ENCODE data around the gene MESD. TPM values are rescaled to one million over a fixed set of nuclear protein-coding genes. Genes with fewer than 3 reads are reported as not detected.

Gene MESD
- total and polyA plus RNA-seq, 4 donors: 17.2 to 36.3 (median 27.2) TPM

DNA sequence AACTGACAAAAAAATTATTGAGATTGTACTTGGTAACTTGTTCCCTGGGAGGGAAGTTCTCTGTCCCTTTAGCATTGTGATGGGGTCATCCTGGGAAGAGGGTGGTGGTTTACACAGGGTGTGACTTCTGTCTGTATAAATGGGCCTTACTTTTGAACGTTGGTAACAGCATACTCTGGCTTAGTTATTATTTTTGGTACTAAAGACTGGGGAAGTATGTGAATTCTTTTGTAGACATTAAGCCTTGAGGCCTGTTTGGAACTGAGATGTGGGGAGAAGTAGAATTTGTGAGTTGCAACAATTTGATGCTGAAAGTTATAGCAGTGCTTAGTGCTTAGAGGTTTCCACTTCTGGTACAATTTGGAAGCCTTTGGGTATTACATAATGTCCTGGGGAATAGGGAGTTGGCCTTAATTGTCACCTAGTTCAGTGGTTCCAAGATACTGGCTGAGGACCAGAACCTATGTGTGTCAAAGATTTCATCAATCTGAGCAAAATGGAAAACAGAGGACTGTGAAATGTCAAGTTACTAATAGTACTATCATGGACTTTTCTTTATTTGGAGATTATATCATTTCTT lies 27.0 kb upstream of the MESD start:
- no peaks in the 10 kb centered on the region for H3K9me3 ChIP-seq (ENCODE audit: control insufficient read depth, insufficient read depth, low read length)
- H3K36me3 ChIP-seq (ENCODE audit: control insufficient read depth, insufficient read depth, low read length): no peaks in the 10 kb centered on the region
- WGBS (ENCODE audit: insufficient coverage): 67% methylated on average over 1 of the region's 1 CpG
- no peak for DNase-seq (ENCODE audit: low read depth in 4 of 6, low spot score in 6 of 6)
- peaks cover 13% of the 10 kb centered on the region for H3K4me1 ChIP-seq (ENCODE audit: control insufficient read depth, insufficient read depth, low read length)
- H3K27ac ChIP-seq (ENCODE audit: low read depth, low read length): peak overlapping the region; percentile 70
- no peaks in the 10 kb centered on the region for H3K27me3 ChIP-seq (ENCODE audit: control insufficient read depth, insufficient read depth, low read length)
- no peak overlapping the region for H3K4me3 ChIP-seq (ENCODE audit: low read depth, low read length)

DNA sequence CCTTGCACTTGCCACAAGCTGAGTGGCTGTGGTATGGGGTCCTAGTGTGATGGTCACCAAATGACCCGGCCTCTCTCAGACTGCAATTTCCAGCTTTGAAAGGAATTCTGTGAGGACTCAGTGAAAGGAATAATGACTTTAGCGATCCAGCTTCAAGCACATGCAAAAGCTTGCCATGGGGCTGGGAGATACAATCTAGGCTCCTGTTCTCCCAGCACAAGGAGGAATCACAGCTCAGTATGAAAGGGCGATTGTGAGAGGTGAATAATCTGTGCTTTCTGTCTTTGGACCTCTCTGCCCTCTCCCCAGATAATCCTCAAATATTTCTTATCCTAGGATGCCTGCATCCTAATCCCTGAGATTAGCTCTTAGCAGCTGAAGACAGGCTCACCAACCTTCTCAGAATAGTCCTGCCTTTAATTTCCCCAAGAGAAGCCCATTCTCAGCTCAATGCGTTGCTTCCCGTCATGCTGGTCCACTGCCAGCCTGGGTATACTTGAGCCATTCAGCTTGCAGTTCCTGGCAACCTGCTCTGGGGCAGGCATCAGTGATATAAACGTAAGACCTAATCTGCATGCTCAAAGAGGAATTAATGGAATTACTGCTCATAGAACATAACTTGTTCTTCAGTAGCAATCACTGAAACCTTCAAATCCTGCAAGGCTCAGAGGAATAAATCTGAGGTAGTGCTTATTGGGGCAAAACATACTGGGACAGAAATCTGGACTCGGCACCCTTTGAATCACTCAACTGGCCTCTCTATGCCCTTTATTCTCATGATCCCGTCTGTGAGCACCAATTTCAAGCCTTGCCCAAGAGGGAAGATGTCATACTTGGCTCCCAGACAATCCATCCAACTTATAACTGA lies 26.2 kb upstream of the MESD start:
- no peaks in the 10 kb centered on the region for H3K9me3 ChIP-seq (ENCODE audit: control insufficient read depth, insufficient read depth, low read length)
- H3K4me3 ChIP-seq (ENCODE audit: low read depth, low read length): no peak overlapping the region
- H3K27me3 ChIP-seq (ENCODE audit: control insufficient read depth, insufficient read depth, low read length): no peaks in the 10 kb centered on the region
- peak overlapping the region; percentile 70 for H3K27ac ChIP-seq (ENCODE audit: low read depth, low read length)
- DNase-seq (ENCODE audit: low read depth in 4 of 6, low spot score in 6 of 6): peak in 3 of 6 donors; percentile 44 to 81 (median 79)
- peaks cover 13% of the 10 kb centered on the region for H3K4me1 ChIP-seq (ENCODE audit: control insufficient read depth, insufficient read depth, low read length)
- 41% methylated on average over 5 of the region's 8 CpGs for WGBS (ENCODE audit: insufficient coverage)
- no peaks in the 10 kb centered on the region for H3K36me3 ChIP-seq (ENCODE audit: control insufficient read depth, insufficient read depth, low read length)

DNA sequence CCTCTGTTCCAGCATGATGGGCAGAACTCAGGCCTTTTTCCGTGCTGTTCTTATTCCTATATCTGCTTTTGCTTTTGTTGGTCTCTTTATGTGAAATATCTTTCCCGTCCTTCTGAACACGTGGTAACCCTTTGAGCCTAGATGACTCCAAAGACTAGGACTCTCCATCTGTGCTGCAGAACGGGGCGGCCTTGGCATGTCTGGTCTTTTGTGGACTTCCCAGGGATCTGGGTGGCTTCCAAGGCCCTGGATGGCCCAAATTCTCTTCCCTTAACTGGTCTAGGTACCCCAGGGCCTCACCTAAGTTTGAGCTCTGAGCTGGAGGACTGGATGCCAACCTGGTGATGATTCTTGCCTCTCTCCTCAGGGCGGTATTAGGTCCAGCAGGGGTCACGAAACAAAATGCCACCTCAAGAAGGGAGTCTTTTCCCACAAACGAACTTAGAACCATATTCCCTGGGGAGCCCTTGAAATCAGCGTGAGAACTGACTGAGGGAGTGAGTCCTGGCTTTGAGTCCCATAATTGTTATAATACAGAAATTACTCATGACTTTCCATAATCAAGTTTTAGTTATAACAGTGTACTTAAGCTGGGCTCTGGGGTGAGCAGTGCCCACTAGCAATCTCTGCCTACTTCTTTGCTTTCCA lies 25.0 kb upstream of the MESD start:
- WGBS (ENCODE audit: insufficient coverage): 96% methylated on average over 6 of the region's 9 CpGs
- H3K27ac ChIP-seq (ENCODE audit: low read depth, low read length): no peak overlapping the region
- DNase-seq (ENCODE audit: low read depth in 4 of 6, low spot score in 6 of 6): no peak
- H3K36me3 ChIP-seq (ENCODE audit: control insufficient read depth, insufficient read depth, low read length): no peaks in the 10 kb centered on the region
- H3K4me3 ChIP-seq (ENCODE audit: low read depth, low read length): no peak overlapping the region
- H3K27me3 ChIP-seq (ENCODE audit: control insufficient read depth, insufficient read depth, low read length): no peaks in the 10 kb centered on the region
- no peaks in the 10 kb centered on the region for H3K9me3 ChIP-seq (ENCODE audit: control insufficient read depth, insufficient read depth, low read length)
- H3K4me1 ChIP-seq (ENCODE audit: control insufficient read depth, insufficient read depth, low read length): peaks cover 13% of the 10 kb centered on the region

DNA sequence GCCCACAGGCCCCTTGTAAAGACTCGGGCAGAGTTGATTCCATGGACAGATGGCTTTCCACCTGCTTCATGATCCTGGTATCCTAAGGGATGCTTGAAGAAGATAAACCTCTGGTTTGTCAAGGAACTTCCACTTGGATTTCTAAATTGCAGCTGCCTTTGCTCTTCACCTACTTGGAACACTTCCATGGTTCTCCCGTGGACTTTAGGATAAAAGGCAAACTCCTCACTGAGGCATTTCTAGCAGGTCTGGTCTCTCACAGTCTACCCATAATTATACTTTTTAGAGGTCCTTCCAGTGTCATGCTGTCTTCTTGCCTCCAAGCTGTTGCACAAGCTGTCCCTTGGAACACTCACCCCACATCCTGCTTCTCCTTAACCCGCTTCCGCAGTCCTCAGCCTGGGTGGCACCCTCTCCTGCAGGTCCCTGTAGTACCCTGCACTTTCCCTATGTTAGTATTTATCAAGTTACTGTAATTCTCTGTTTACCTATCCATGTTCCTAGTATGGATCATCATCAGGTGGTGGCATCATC lies 23.8 kb upstream of the MESD start:
- WGBS (ENCODE audit: insufficient coverage): 84% methylated on average over 3 of the region's 4 CpGs
- H3K27ac ChIP-seq (ENCODE audit: low read depth, low read length): no peak overlapping the region
- no peaks in the 10 kb centered on the region for H3K36me3 ChIP-seq (ENCODE audit: control insufficient read depth, insufficient read depth, low read length)
- no peak overlapping the region for H3K4me3 ChIP-seq (ENCODE audit: low read depth, low read length)
- H3K4me1 ChIP-seq (ENCODE audit: control insufficient read depth, insufficient read depth, low read length): peaks cover 13% of the 10 kb centered on the region
- H3K9me3 ChIP-seq (ENCODE audit: control insufficient read depth, insufficient read depth, low read length): no peaks in the 10 kb centered on the region
- H3K27me3 ChIP-seq (ENCODE audit: control insufficient read depth, insufficient read depth, low read length): no peaks in the 10 kb centered on the region
- no peak for DNase-seq (ENCODE audit: low read depth in 4 of 6, low spot score in 6 of 6)

DNA sequence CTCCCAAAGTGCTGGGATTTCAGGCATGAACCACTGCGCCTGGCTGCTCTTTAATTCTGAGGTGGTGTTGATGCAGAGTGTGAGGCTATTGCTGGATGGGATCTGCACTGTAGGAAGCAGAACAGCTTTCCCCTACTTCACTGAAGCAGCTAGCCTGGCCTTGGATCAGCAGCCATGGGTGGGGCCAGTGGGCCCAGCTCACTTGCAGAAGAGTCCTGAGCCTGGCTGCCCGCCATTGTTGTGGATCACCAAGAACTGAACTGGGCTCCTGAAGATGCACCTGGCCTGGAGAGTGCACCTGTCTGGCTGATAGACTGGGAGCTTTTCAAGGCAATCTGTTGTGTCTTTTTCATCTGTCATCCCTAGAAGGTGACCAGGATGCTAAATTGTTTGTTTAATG lies 23.0 kb upstream of the MESD start:
- Histone ChIP-seq H3K4me3 (ENCODE audit: low read depth, low read length) (no peak overlapping the region), H3K4me1 (ENCODE audit: control insufficient read depth, insufficient read depth, low read length) (peaks cover 13% of the 10 kb centered on the region), H3K27ac (ENCODE audit: low read depth, low read length) (no peak overlapping the region), H3K9me3 (ENCODE audit: control insufficient read depth, insufficient read depth, low read length) (no peaks in the 10 kb centered on the region), H3K27me3 (ENCODE audit: control insufficient read depth, insufficient read depth, low read length) (no peaks in the 10 kb centered on the region), H3K36me3 (ENCODE audit: control insufficient read depth, insufficient read depth, low read length) (no peaks in the 10 kb centered on the region)
- WGBS (ENCODE audit: insufficient coverage): 100% methylated on average over 1 of the region's 2 CpGs
- DNase-seq (ENCODE audit: low read depth in 4 of 6, low spot score in 6 of 6): no peak

DNA sequence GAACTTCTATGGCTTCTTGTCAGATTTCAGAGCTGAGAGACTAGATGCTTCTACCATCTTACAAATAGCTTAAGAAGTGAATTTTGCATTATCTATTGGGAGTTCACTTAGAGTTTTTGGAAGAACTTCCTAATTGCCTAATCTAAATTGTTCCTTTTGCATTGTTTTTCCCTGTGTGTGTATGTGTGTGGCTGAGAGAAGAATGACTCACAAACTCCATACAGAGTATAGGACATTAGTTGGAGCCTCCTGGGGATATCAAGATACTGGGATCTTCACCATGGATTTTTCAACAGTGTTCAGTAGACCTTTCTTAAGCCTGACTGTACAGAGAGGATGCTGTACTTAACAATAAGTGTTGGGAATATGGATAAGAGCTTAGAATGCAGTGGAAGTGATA lies 22.0 kb upstream of the MESD start:
- Histone ChIP-seq H3K4me3 (ENCODE audit: low read depth, low read length) (no peak overlapping the region), H3K27ac (ENCODE audit: low read depth, low read length) (no peak overlapping the region)

DNA sequence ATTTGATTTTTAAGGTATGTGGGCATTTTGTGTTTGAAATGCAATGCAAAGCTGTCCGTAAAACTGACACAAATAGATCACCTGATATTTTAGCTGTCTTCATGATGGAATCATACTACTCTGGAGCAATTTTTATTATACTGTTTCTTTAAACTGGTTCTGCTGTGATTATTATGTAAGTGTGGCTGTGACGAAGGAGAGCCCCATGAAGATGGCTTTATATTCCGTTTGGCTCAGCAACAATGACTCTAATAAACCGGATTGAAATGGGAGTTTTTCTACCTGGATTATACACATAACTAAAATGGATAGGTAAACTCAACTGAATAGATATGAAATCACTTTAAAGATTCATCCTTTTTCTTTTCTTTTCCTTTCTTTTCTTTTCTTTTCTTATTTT lies 20.5 kb upstream of the MESD start:
- Histone ChIP-seq H3K27ac (ENCODE audit: low read depth, low read length) (no peak overlapping the region), H3K4me1 (ENCODE audit: control insufficient read depth, insufficient read depth, low read length) (peaks cover 4% of the 10 kb centered on the region), H3K36me3 (ENCODE audit: control insufficient read depth, insufficient read depth, low read length) (no peaks in the 10 kb centered on the region), H3K4me3 (ENCODE audit: low read depth, low read length) (no peak overlapping the region), H3K9me3 (ENCODE audit: control insufficient read depth, insufficient read depth, low read length) (no peaks in the 10 kb centered on the region), H3K27me3 (ENCODE audit: control insufficient read depth, insufficient read depth, low read length) (no peaks in the 10 kb centered on the region)
- no peak for DNase-seq (ENCODE audit: low read depth in 4 of 6, low spot score in 6 of 6)
- WGBS (ENCODE audit: insufficient coverage): no CpG with 5 or more reads among the region's 4 CpGs

More for the DNA sequence above, 22.0 kb upstream of the MESD start:
- no peaks in the 10 kb centered on the region for H3K36me3 ChIP-seq (ENCODE audit: control insufficient read depth, insufficient read depth, low read length)
- no peaks in the 10 kb centered on the region for H3K27me3 ChIP-seq (ENCODE audit: control insufficient read depth, insufficient read depth, low read length)
- H3K9me3 ChIP-seq (ENCODE audit: control insufficient read depth, insufficient read depth, low read length): no peaks in the 10 kb centered on the region
- no peak for DNase-seq (ENCODE audit: low read depth in 4 of 6, low spot score in 6 of 6)
- H3K4me1 ChIP-seq (ENCODE audit: control insufficient read depth, insufficient read depth, low read length): peaks cover 13% of the 10 kb centered on the region

DNA sequence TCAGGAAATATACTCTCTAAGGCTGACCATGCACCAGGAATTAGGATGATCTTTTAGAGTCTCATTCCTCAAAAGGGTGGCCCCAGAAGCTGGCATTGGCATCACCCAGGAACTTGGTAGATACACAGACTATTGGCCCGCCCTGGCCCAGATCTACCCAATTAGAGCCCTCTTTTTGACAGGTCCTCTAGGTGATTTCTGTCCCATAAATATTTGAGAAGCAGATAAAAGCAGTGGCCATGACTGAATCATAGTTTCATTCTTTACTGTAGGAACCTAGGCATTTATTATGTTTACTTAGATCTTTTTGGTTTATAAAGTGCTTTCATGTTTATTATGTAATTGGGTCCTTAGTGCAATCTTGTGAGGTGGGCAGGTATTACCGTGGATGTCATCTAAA lies 18.7 kb upstream of the MESD start:
- no CpG with 5 or more reads among the region's 2 CpGs for whole genome bisulfite sequencing (ENCODE audit: insufficient coverage)

DNA sequence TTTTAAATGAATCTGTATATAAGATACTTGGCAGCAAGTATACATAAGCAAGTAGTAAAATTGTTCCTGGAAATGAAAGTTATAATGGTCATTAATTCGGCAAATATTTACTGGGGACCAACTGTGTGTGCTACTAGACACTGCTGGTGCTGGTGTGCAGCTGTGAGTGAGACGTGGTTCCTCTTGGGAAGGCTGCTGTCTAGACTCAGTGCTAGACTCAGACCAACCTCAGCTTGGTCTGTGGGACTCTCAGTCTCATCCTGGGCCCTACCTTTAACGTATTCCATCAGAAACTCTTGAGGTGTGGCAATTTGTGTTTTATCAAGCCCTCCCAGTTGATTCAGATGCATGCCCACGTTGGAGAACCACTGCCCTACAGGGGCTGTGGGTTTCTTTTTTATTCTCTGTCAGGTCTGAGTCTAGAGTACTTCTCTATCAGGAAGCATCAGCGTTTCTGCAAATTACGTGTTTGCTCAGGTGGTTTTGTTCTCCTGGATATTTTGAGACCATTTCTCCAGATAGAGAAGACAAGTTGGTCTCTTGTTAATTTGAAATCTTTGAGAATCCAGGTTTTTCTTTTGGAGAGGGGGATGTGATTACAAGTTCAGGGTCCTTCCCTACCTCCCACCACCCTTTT lies 17.9 kb upstream of the MESD start:
- H3K27me3 ChIP-seq (ENCODE audit: control insufficient read depth, insufficient read depth, low read length): no peaks in the 10 kb centered on the region
- no peak overlapping the region for H3K4me3 ChIP-seq (ENCODE audit: low read depth, low read length)

More for the DNA sequence above, 18.7 kb upstream of the MESD start:
- Histone ChIP-seq H3K36me3 (ENCODE audit: control insufficient read depth, insufficient read depth, low read length) (peaks cover 1% of the 10 kb centered on the region), H3K27ac (ENCODE audit: low read depth, low read length) (no peak overlapping the region), H3K4me1 (ENCODE audit: control insufficient read depth, insufficient read depth, low read length) (peaks cover 1% of the 10 kb centered on the region), H3K27me3 (ENCODE audit: control insufficient read depth, insufficient read depth, low read length) (no peaks in the 10 kb centered on the region), H3K4me3 (ENCODE audit: low read depth, low read length) (no peak overlapping the region), H3K9me3 (ENCODE audit: control insufficient read depth, insufficient read depth, low read length) (no peaks in the 10 kb centered on the region)
- no peak for DNase-seq (ENCODE audit: low read depth in 4 of 6, low spot score in 6 of 6)

More for the DNA sequence above, 17.9 kb upstream of the MESD start:
- no peaks in the 10 kb centered on the region for H3K9me3 ChIP-seq (ENCODE audit: control insufficient read depth, insufficient read depth, low read length)
- peaks cover 9% of the 10 kb centered on the region for H3K4me1 ChIP-seq (ENCODE audit: control insufficient read depth, insufficient read depth, low read length)
- DNase-seq (ENCODE audit: low read depth in 4 of 6, low spot score in 6 of 6): no peak
- H3K27ac ChIP-seq (ENCODE audit: low read depth, low read length): no peak overlapping the region
- peaks cover 9% of the 10 kb centered on the region for H3K36me3 ChIP-seq (ENCODE audit: control insufficient read depth, insufficient read depth, low read length)
- 81% methylated on average over 2 of the region's 6 CpGs for WGBS (ENCODE audit: insufficient coverage)
